Esophagus squamous epithelium (tissue), 5 donors: Measurements from ENCODE around the gene IL17RD. TPM values are rescaled to one million over a fixed set of nuclear protein-coding genes. Genes with fewer than 3 reads are reported as not detected.

Experiments used
- DNase-seq: peaks from one replicate; lab custom pipeline; 2025; lab: John Stamatoyannopoulos, UW
- H3K27ac ChIP-seq, 4 donors: fragments of 200-600 bp; sonication (generic); one replicate each; pipeline ENCODE4 v1.5.1; 2016 to 2019; ENCODE audit warnings: mild to moderate bottlenecking in 1 of 4
- H3K27me3 ChIP-seq, 4 donors: fragments of 200-600 bp; sonication (generic); 1 replicate in 3 of 4; 2 replicates in 1 of 4; pipeline versions ENCODE4 v1.5.1 to v1.6.0; 2017 to 2021; ENCODE audit warnings: antibody characterized with exemption in 1 of 4
- H3K36me3 ChIP-seq, 3 donors: fragments of 200-600 bp; sonication (generic); one replicate each; pipeline ENCODE4 v1.5.1; 2016 to 2019
- H3K4me1 ChIP-seq, 3 donors: fragments of 200-600 bp; sonication (generic); one replicate each; pipeline ENCODE4 v1.5.1; 2017 to 2019
- H3K4me3 ChIP-seq, 4 donors: fragments of 200-600 bp; sonication (generic); 1 replicate in 3 of 4; 2 replicates in 1 of 4; pipeline ENCODE4 v1.5.1; 2016 to 2019; ENCODE audit warnings: mild to moderate bottlenecking in 2 of 4, moderate library complexity in 1 of 4
- H3K9me3 ChIP-seq, 3 donors: fragments of 200-600 bp; sonication (generic); one replicate each; pipeline ENCODE4 v1.5.1; 2016 to 2019
- CTCF ChIP-seq, 6 experiments: fragments of 450-650 bp in 4 of 6; fragments of 200-600 bp in 2 of 6; sonication (generic) in 2 of 6; IDR thresholded peaks; one replicate each; pipeline ENCODE4 v1.5.1; 2016 to 2019; ENCODE audit warnings: antibody characterized with exemption in 6 of 6, mild to moderate bottlenecking in 4 of 6, moderate library complexity in 4 of 6
- POLR2A ChIP-seq, 4 donors: fragments of 450-650 bp; IDR thresholded peaks; one replicate each; pipeline ENCODE4 v1.6.1; 2017; ENCODE audit warnings: antibody characterized with exemption in 4 of 4, mild to moderate bottlenecking in 4 of 4, moderate library complexity in 3 of 4
- whole genome bisulfite sequencing, 2 donors: methylation state at CpG; one replicate each; pipeline ENCODE4 v1.1.5; 2018; 5-methylcytosine and 5-hydroxymethylcytosine counted together
- intact Hi-C: fragments of 100-400 bp; cut with DNase I; formaldehyde crosslinking; loops from one replicate; pipeline ENCODE4 v1.15.0; 2022
- total RNA-seq, 4 donors: library from RNA; depleted of rRNA; stranded (reverse); fragments of >200 nt; gene quantifications; one replicate each; pipeline ENCODE4 v1.1.0, GENCODE V29; 2016
- donor health status: DM: yes; HTN: yes; CAD: no.

Gene IL17RD
- total RNA-seq, 4 donors from 2014 or later: 4.4 to 10.4 (median 5.1) TPM

- intact Hi-C loops: no loop called here
- TF ChIP-seq CTCF (IDR thresholded peaks at IDR 0.05) (no peak), POLR2A (IDR thresholded peaks at IDR 0.05) (no peak)
- H3K4me3 ChIP-seq: no peak overlapping the region
Observed at GRCh38 chr3:57184526-57184925, 19.4 kb upstream of the IL17RD start.

GRCh38 chr3:57179580-57180410, 14.6 kb upstream of the IL17RD start:
- H3K9me3 ChIP-seq: no peaks in the 10 kb centered on the region
- intact Hi-C loops: no loop called here
- no peak overlapping the region for H3K27ac ChIP-seq
- H3K4me1 ChIP-seq: peaks cover 0 to 13% (median 0%) of the 10 kb centered on the region in 3 donors
- TF ChIP-seq CTCF (IDR thresholded peaks at IDR 0.05) (peak in 3 of 6 experiments; percentile 11 to 35 (median 26)), POLR2A (IDR thresholded peaks at IDR 0.05) (no peak)
- no peaks in the 10 kb centered on the region for H3K36me3 ChIP-seq
- no peak for DNase-seq
- WGBS, 2 donors: 42 to 54% methylated on average over 4 to 5 of the region's 5 CpGs
- H3K27me3 ChIP-seq: peaks cover 0 to 5% (median 0%) of the 10 kb centered on the region in 4 donors
- no peak overlapping the region for H3K4me3 ChIP-seq

More at GRCh38 chr3:57184526-57184925, 19.4 kb upstream of the IL17RD start:
- WGBS, 2 donors: 20 to 26% methylated on average over 6 of the region's 6 CpGs
- H3K27ac ChIP-seq: no peak overlapping the region
- no peaks in the 10 kb centered on the region for H3K36me3 ChIP-seq
- no peaks in the 10 kb centered on the region for H3K9me3 ChIP-seq
- H3K27me3 ChIP-seq: peaks cover 0 to 5% (median 0%) of the 10 kb centered on the region in 4 donors
- no peak for DNase-seq
- peaks cover 0 to 13% (median 0%) of the 10 kb centered on the region in 3 donors for H3K4me1 ChIP-seq

GRCh38 chr3:57176045-57176444, 10.9 kb upstream of the IL17RD start:
- DNase-seq: no peak
- 64 to 70% methylated on average over 1 of the region's 1 CpG for WGBS, 2 donors
- no peaks in the 10 kb centered on the region for H3K36me3 ChIP-seq
- intact Hi-C loops: no loop called here
- H3K27ac ChIP-seq: no peak overlapping the region
- H3K4me3 ChIP-seq: no peak overlapping the region
- no peaks in the 10 kb centered on the region for H3K27me3 ChIP-seq
- H3K9me3 ChIP-seq: no peaks in the 10 kb centered on the region
- peaks cover 0 to 7% (median 0%) of the 10 kb centered on the region in 3 donors for H3K4me1 ChIP-seq
- TF ChIP-seq CTCF (IDR thresholded peaks at IDR 0.05): no peak
- no peak for TF ChIP-seq POLR2A (IDR thresholded peaks at IDR 0.05)

GRCh38 chr3:57173687-57174086, 8.5 kb upstream of the IL17RD start:
- no peaks in the 10 kb centered on the region for H3K36me3 ChIP-seq
- DNase-seq: no peak
- peaks cover 0 to 12% (median 5%) of the 10 kb centered on the region in 3 donors for H3K4me1 ChIP-seq
- intact Hi-C loops: no loop called here
- H3K27me3 ChIP-seq: no peaks in the 10 kb centered on the region
- no peak overlapping the region for H3K27ac ChIP-seq
- TF ChIP-seq POLR2A (IDR thresholded peaks at IDR 0.05): no peak
- TF ChIP-seq CTCF (IDR thresholded peaks at IDR 0.05): no peak
- H3K9me3 ChIP-seq: no peaks in the 10 kb centered on the region
- H3K4me3 ChIP-seq: no peak overlapping the region
- 51 to 53% methylated on average over 2 of the region's 2 CpGs for WGBS, 2 donors

GRCh38 chr3:57170946-57171345, 5.8 kb upstream of the IL17RD start:
- WGBS, 2 donors: 82 to 95% methylated on average over 1 of the region's 1 CpG
- Histone ChIP-seq H3K4me3 (no peak overlapping the region), H3K36me3 (no peaks in the 10 kb centered on the region), H3K9me3 (no peaks in the 10 kb centered on the region), H3K4me1 (peaks cover 0 to 12% (median 5%) of the 10 kb centered on the region in 3 donors), H3K27ac (no peak overlapping the region), H3K27me3 (peaks cover 0 to 7% (median 0%) of the 10 kb centered on the region in 4 donors)
- no peak for DNase-seq
- intact Hi-C loops: no loop called here
- TF ChIP-seq CTCF (IDR thresholded peaks at IDR 0.05) (no peak), POLR2A (IDR thresholded peaks at IDR 0.05) (no peak)
